ENCODE data around the gene ADAMTSL5.
"Not testable (repeated sequence)": the region's sequence is repeated elsewhere in the genome, so short reads cannot be mapped to it uniquely, and the experiment has no call there.

ADAMTSL5 gene

DNA sequence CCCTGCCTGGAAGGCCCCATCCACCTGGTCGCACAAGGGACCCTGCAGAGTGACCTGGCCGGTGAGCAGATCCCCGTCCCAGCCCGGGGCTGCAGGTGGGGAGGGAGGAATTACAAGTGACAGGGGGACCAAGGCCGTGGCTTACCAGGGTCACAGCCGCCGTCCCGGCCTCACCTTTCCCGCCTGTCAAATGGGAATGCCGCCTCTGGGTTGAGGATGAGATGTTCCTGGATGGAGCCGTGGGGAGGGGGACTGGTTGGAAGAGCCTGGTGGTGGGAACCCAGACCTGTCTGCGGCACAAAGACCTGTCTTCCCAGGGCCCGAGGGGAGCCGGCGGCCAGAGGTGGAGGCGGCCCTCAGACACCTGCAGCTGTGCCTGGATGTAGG is 16.6 kb upstream of the ADAMTSL5 start:
- no peak for DNase-seq

DNA sequence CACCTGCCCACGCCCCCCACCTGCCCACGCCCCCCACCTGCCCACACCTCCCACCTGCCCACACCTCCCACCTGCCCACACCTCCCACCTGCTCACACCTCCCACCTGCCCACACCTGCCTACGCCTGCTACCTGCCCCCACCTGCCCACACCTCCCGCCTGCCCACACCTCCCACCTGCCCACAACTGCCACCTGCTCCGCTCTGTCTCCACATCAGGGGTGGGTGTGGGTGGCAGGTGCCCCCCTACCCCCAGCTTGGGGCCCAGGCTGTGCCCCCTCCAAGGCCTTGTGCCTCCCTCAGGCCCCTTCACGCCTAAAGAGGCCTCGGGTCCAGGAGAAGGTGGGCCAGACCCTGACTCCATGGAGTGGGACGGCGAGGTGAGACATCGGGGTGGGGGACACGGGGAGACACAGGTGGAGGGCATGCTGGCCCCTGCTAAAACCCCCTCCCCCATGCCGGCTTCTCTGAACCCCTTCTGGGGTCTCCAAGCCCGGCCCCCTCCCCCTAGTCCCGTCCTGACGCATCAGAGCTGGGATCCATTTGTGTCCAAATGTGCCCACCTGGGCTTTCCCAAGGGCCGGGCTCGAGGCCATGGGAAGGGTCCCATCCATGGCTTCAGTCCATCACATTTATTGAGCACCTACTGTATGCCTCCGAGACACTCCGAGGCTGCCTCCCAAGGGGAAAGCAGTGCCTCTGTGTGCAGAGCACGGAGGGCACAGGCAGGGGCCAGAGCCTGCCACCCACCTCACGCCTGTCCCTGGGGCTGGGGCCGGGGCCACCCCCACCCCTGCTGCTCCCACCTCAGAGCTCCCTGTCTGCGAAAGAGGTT is 16.0 kb upstream of the ADAMTSL5 start:
- no peak for DNase-seq

DNA sequence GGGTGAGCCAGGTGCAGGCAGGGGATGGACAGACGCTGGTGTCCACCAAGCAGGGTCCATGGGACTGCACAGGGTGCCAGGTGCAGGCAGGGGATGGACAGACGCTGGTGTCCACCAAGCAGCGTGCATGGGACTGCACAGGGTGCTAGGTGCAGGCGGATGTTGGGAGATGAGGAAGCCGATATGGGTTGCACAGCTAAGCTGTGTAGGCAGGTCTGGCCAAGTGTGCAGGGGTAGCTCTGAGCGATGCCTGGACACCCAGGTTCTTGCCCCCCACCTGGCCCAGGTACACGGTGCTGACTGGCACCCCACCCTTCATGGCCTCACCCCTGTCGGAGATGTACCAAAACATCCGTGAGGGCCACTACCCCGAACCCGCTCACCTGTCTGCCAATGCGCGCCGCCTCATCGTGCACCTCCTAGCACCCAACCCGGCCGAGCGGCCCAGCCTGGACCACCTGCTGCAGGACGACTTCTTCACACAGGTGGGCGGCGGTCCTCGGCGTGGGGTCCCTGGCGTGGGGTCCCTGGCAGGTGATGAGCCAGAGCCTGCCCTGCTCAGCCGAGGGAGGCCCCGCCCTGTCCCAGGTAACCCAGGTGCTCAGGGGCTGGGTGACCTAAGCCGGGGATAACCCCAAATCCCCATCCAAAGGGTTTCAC is 15.0 kb upstream of the ADAMTSL5 start:
- no peak for DNase-seq

DNA sequence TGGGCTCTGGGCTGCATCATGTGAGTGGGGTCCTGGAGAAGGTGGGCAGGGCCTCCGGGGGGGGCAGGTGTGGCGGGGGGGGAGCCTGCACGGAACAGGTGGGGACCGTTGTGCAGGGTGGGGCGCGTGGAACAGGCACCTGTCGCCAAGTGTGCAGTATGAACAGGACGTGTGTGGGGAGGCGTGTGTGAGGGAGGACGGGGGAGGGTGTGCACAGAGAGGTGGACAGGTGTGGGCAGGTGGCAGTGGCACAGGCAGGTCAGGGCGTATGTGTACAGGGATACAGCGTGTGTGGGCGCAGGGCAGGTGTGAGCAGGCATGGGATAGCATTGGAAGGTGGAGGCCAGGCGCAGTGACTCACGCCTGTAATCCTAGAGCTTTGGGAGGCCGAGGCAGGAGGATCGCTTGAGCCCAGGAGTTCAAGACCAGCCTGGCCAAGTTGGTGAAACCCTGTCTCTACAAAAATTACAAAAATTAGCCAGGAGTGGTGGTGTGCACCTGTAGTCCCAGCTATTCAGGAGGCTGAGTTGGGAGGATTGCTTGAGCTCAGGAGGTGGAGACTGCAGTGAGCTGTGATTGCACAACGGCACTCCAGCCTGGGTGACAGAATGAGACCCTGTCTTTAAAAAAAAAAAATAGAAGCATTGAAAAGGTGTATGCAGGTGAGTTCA is 14.3 kb upstream of the ADAMTSL5 start:
- no peak for DNase-seq

DNA sequence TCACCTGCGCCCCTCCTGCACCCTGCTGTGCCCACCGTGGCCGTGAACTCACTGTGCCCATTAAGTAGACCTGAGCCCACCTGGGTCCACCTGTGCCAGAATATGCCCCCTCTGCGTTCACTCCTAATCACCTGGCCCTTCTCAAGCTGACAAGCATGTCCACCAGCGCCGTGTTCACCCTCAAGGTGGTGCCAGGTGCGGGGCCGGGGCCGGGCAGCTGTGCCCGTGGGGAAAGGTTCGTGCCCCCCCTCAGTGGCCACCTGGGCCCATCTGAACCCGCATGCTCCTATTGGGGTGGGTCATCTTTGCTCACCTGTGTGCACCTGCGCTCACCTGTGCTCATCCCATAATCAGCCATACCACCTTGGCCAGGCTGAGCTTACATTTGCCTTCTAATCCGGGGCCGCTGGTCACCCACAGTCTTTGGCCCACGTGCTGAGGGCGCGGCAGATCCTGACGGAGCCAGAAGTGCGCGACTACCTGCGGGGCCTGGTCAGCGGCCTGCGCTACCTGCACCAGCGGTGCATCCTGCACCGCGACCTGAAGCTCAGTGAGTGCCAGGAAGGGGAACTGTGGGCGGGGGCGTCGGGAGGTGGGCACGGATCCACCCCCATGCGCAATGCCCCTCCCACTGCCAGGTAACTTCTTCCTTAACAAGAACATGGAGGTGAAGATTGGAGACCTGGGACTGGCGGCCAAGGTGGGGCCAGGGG is 13.4 kb upstream of the ADAMTSL5 start:
- no peak for DNase-seq

DNA sequence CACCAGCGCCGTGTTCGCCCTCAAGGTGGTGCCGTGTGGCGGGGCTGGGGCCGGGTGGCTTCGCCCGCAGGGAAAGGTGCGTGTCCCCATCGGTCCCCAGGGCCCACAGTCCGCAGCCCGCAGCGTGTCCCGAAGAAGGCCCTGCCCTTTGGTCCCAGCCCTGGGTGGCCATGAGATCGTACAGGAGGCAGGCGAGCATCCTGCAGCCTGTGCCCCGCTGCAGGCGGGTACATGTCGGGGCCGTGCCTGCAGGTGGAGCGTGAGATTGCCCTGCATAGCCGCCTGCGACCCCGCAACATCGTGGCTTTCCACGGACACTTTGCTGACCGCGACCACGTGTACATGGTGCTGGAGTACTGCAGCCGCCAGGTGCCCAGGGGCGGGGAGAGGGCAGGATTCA is 12.5 kb upstream of the ADAMTSL5 start:
- DNase-seq: no peak

DNA sequence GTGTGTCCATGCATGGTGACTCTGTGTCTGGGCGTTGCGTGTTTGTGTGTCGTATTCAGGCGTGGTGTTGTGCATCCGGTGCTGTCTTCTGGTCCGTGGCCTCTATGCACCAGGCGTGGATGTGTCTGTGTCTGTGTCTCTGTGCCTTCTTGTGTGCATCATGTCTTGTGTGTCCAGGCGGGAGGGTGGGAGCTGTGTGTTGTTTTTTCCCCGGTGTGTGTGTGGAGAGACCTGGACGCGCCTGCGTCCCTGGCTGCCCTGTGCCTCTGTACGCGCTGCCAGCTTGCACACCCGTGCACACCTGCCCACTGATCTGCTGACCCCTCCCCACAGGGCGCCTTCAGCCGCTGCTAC is 12.1 kb upstream of the ADAMTSL5 start:
- no peak for DNase-seq

DNA sequence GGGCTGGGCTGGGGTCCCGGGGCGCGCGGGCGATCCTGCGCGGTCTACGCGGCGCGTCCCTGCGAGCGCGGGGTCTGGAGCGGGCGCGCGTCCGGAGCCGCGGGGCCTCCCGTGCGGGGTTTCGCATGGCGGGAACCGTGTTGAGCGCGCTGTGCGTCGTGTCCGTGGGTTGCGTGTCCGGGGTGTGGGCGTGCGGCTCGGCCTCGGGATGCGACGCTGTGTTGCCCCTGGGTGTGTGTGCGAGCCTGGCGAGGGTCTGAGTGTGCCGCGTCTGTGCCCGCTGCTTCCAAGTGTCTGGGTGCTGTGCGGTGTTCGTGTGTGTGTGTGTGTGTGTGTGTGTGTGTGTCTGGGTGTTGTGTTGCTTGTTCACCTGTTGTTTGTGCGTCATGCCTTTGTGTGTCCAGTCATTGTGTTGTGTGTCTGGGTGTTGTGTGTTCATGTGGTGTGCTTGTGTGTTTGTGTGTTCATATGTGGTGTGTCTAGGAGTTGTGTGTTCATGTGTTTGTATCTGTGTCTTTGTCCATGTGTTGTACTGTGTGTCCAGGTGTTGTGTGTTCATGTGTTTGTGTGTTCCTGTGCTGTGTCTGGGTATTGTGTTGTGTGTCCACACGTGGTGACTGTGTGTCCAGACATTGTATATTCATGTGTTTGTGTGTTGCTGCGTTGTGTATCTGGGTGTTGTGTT is 11.6 kb upstream of the ADAMTSL5 start:
- no peak for DNase-seq

DNA sequence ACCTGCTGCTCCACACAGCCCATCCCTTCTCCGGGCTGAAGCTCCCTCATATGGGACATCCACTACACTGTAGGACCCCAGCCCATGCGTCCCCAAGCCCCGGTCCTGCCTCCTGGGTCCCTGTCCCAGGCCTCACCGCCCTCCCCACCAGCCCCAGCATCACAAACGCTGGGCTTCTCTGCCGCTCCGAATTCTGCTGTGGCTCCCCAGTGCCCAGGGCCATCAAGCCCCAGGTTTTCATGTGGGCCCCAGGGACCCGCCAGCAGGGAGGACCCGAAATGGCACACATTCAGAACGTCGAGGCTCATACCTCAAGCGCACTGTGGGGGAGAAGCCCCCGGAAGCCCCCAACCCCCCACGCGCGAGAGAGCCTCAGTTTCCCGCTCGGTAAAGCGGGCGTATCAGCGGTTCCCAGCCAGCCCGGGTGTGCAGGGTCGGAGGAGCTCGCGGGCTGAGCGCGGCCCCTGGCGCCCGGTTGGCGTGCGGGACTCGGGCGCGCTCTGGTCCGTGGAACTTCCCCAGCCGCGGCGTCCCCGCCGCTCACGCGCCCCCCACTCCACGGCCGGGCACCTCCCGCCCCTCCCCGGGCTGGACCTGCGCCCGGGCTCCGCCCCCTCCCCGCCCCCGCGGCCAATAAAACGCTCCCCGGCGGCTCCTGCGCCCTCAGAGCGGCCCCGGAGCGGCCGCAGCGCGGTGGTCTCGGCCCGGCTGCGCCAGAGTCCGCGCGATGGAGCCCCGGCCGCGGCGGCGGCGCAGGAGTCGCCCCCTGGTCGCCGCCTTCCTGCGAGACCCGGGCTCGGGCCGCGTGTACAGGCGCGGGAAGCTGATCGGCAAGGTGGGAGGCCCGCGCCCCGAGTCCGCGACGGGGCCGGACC is 10.8 kb upstream of the ADAMTSL5 start, which contains the start of gene PLK5:
PLK5 (plus strand) TSS at position 666 of the 875 bp plus-strand sequence. CDS start 2,920 bp downstream, outside the sequence.
- no peak for DNase-seq

DNA sequence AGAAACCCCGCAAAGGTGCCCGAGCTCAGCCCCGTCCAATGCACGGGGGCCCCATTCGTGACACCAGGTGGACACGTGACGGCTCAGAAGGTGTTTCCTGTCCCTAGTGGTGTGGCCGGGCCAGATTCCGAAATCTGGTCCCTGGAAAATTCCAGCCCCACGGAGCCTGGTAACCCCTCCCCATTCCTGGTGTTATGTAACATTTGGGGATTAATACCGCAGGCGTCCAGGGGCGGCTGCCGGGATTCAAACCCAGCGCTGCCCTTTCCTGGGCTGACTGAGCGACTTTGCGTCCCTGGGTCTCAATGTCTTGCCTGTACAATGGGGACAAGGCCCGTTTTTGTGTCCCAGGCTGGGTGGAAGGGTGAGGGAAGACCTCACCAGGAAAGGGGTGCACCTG is 10.0 kb upstream of the ADAMTSL5 start:
- no peak for DNase-seq

DNA sequence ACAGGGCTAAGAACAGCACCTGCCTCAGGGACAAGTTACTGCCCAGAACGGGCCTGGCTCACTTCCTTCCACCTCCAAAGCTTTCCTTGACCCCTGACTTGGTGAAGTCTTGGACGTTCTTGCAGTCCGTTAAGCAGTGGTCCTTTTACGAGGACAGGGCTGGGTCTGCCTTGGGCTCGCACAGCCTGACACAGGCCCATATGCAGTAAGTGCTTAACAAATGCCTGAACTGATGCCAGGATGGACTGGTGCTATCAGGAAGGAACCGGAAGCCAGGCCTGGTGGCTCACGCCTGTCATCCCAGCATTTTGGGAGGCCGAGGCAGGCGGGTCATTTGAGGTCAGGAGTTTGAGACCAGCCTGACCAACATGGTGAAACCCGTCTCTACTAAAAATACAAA is 9.2 kb upstream of the ADAMTSL5 start:
- no peak for DNase-seq

DNA sequence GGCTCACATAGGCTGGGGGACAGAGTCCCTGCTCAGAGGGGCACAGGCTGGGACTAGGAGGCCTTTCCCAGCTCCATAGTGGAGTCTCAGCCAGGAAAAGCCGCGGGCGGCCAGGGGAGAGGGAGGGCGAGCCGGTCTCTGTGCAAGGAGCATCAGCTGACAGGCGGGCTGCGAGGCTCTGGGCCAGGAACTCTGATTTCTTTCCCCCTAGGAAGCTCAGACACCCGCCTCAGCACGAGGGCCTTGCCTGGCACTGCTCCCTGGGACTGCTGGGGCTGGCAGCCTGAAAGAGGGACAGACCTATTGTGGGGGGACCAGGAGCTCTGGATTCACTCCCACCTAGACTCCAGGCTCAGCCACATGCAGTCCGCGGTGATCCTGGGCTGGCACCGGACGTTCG is 8.8 kb upstream of the ADAMTSL5 start:
- DNase-seq: no peak

DNA sequence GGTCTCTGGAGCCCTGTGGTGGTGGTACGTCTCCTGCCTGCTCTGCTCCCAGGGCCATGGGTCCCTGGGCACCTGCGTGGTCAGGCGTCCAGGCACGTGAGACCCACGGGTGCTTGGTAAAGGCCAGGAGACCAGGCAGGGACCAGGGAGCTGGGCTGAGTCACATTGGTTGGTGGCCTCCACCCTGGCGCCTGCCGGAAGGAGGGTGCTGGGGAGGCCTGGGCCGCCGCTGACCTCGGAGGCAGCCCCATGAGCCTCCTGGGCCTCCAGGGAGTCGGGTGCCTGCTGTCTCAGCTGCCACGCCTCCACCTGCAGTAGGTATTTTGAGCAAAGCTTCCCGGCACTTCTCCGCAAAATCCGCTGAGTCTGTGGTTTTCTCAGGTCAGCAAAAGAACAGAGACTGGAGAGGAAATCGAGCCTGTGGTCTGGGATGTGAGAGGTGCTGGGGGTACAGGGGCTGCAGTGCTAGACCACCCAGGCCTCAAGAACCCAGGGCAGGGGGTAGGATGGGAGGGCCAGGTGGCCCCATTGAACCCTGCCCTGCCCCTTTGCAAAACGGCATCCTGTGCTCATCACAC is 7.5 kb upstream of the ADAMTSL5 start:
- no peak for DNase-seq

DNA sequence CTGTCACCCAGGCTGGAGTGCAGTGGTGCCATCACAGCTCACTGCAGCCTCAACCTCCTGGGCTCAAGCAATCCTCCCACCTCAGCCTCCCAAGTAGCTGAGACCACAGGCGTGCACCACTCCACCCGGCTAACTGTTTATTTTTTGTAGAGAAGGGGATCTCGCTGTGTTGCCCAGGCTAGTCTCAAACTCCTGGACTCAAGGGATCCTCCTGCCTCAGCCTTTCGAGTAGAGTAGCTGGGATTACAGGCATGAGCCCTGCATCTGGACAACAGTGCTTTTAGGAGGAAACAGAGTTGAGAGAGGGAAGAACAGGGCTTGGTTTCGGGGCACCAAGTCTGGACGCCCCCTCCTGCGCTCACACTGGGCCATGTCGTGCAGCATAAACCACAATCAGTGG is 7.0 kb upstream of the ADAMTSL5 start:
- not testable (repeated sequence) for DNase-seq

DNA sequence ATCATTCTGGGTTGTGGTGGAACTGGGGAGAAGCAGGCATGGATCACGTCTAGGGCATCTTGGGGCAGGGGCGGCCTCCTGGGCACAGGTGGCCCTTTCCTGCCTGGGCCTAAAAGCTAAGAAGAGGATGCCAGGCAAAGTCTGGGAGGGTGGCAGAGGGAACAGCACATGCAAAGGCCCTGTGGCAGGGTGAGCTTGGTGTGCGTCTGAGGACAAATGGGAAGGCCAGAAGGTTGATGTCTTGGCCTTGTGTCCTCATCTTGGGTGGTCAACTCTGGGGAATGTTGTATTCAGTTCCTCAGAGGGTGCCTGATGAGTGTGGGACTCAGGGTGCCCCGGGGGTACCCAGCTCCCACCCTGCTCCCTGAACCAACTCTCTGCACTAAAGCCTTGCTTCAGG is 5.7 kb upstream of the ADAMTSL5 start:
- DNase-seq: no peak

DNA sequence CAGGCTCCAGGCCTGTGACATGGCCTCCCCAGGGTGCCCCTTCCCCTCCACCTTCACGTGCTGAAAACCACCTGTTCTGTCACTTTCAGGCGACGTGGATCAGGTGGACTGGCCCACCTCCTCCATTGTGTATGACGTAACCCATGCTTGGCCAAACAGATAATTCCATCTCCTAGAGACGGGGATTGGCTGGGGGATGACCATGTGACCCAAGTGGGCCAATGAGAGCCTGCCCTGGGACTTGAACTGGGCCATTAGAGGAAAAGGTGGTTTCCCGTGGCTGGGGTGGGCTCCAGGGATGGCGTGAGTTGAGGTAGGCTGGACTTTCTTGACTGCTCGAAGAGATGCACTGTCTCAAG is 3.6 kb upstream of the ADAMTSL5 start:
- no peak for DNase-seq

DNA sequence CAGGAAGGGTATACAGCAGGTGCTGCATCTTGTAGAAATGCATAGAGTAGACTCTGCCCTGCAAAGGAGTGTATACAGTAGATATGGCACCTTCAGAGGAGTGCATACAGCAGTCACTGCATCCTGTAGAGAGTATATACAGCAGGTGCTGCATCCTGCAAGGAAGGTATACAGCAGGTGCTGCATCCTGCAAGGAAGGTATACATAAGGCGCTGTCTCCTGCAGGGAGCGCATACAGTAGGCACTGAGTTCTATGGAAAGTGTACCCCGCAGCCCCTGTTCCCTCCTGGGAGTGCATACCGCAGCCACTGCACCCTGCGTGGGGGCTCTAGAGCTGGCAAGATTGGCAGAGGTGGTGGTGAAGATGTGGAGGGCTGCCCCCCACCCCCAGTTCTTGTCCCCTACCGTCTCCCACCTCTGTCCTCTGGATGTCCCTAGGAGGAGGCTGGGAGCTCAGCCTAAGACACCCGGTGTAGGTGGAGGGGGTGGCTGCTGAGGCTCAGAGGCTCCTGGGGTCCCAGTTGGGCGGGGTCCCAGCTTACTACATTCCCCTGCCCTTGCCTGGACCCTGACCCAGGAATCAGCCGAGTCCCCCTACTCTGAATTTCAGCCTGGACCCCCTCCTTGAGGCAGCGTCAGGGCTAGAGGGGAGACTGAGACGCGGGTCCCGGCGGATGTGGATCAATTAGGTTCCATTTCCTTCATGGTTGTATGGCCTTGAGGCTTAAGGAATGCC is 2.3 kb upstream of the ADAMTSL5 start:
- DNase-seq: no peak

DNA sequence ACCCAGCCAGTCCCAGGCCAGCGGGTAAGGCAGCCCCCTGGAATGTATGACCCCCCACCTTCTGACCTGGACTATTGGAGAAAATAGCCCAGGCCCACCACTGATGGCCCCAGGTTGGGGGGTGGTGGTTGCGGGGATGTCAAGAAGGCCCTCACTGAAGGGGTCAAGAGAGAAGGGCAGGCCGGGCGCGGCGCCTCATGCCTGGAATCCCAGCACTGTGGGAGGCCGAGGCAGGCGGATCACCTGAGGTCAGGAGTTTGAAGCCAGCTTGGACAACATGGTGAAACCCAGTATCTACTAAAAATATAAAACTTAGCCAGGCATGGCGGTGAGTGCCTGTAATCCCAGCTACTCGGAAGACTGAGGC is 1.5 kb upstream of the ADAMTSL5 start:
- DNase-seq: no peak

DNA sequence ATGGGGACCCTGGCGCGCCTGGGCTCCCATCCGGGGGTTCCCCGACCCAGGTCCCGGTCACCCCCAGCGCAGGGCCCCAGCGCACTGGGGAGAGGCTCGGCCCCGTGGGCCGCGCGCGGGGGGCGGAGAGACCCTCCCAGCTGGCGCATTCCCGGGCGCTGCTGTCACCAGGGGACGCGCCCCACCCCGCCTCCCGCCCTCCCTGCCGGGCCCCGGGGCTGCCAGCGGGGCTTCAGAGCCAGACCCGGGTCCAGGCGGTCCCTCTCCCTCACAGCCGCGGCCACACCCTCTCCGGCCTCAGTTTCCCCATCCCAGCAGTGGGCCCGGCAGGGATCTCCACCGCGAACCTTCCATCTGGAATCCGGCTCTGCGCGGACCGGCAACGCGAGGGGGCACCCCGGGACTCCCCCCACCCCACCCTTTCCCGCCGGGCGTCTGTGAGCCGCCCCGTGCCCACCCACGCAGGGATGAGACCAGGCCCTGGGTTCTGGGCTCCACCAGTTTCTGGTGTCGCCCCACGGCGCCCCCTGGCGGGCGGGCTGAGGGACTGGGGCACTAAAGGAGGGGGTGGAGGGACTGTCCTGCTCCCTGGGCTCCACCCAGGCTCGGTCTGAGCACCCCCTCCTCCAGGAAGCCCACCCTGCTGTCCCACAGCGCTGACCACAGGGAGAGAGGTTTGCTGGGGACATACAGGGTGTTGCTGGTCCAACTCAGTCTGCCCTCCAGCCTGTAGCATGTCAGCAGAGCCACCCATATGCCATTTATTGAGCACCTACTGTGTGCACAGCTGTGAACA is 878 bp upstream of the ADAMTSL5 start:
- no peak for DNase-seq

All from amniotic stem cell (primary cell).